A673 (cell line): ENCODE data around the gene TBC1D22A. TPM values are rescaled to one million over a fixed set of nuclear protein-coding genes. Genes with fewer than 3 reads are reported as not detected.

Experiments
- BruUV-seq: library from RNA; stranded (reverse); fragments of 400-500 nt; replicated peaks from 2 replicates; lab custom pipeline; 2021; lab: Mats Ljungman, UMichigan
- CTCF ChIA-PET: fragments of 300-600 bp; sonication (Branson Sonifier 250); formaldehyde crosslinking; loops from one replicate; lab custom pipeline; 2022; ENCODE audit warnings: antibody characterized with exemption; lab: Charles Lee
- POLR2A ChIA-PET: fragments of 300-600 bp; sonication (Branson Sonifier 250); formaldehyde crosslinking; loops from one replicate; lab custom pipeline; 2022; ENCODE audit warnings: antibody characterized with exemption; ENCODE audit not compliant: low non-redundant PET; lab: Charles Lee
- DNase-seq: peaks from one replicate; pipeline ENCODE4 v3.0.0-alpha.2; 2015; ENCODE audit warnings: low spot score
- H3K27ac ChIP-seq: fragments of 200-600 bp; sonication (generic); 2 replicates; pipeline ENCODE4 v1.5.1; 2016; ENCODE audit warnings: mixed run types, low read depth, mild to moderate bottlenecking, mixed read lengths, antibody characterized with exemption, low read length; ENCODE audit not compliant: poor library complexity, severe bottlenecking
- H3K27me3 ChIP-seq: fragments of 200-600 bp; sonication (generic); replicated peaks from 2 replicates; pipeline ENCODE4 v1.6.1; 2017; ENCODE audit warnings: mixed run types, low read depth, mild to moderate bottlenecking, mixed read lengths, antibody characterized with exemption, low read length; ENCODE audit not compliant: insufficient read depth, poor library complexity
- H3K36me3 ChIP-seq: fragments of 200-600 bp; sonication (generic); 2 replicates; pipeline ENCODE4 v1.6.1; 2016; ENCODE audit warnings: mixed run types, mild to moderate bottlenecking, mixed read lengths, antibody characterized with exemption, low read length; ENCODE audit not compliant: insufficient read depth, poor library complexity, severe bottlenecking
- H3K4me1 ChIP-seq: fragments of 200-600 bp; sonication (generic); 2 replicates; pipeline ENCODE4 v1.6.1; 2017; ENCODE audit warnings: mixed run types, mild to moderate bottlenecking, mixed read lengths, antibody characterized with exemption, low read length; ENCODE audit not compliant: insufficient read depth, poor library complexity, severe bottlenecking
- H3K4me3 ChIP-seq: fragments of 200-600 bp; sonication (generic); 2 replicates; pipeline ENCODE4 v1.5.1; 2016; ENCODE audit warnings: low read depth, mixed run types, mild to moderate bottlenecking, mixed read lengths, low read length; ENCODE audit not compliant: poor library complexity, severe bottlenecking
- H3K9me3 ChIP-seq: fragments of 200-600 bp; sonication (generic); 2 replicates; pipeline ENCODE4 v1.6.1; 2016; ENCODE audit warnings: mixed run types, low read depth, mild to moderate bottlenecking, mixed read lengths, antibody characterized with exemption, low read length; ENCODE audit not compliant: poor library complexity, severe bottlenecking
- CTCF ChIP-seq: fragments of 300-800, 200-600 bp; sonication (generic); conservative IDR thresholded peaks from 2 replicates; pipeline ENCODE4 v1.5.1; 2017; ENCODE audit warnings: low read depth, mild to moderate bottlenecking, antibody characterized with exemption, low read length, moderate library complexity, mixed read lengths
- EZH2 ChIP-seq: fragments of 200-600 bp; sonication (generic); IDR thresholded peaks from 2 replicates; pipeline ENCODE4 v1.6.1; 2017; ENCODE audit warnings: borderline replicate concordance, low read depth, mild to moderate bottlenecking, mixed read lengths, antibody characterized with exemption, low read length; ENCODE audit not compliant: poor library complexity, severe bottlenecking
- intact Hi-C: fragments of 100-400 bp; cut with micrococcal nuclease; formaldehyde crosslinking; loops from one replicate; pipeline ENCODE4 v1.10.0; 2022; ENCODE audit not compliant: unreplicated experiment
- total RNA-seq: library from RNA; stranded (reverse); gene quantifications from 2 replicates; pipeline ENCODE4 v1.2.3, GENCODE V29; 2021

TBC1D22A gene
- total RNA-seq, 1 experiment from 2014 or later = 22.5 TPM

GRCh38 chr22:47157093-47157420 lies 394.6 kb downstream of the TBC1D22A start:
- Histone ChIP-seq H3K36me3 (no peaks in the 10 kb centered on the region), H3K27me3 (no peaks in the 10 kb centered on the region), H3K4me3 (no peak overlapping the region), H3K9me3 (no peaks in the 10 kb centered on the region), H3K27ac (no peak overlapping the region), H3K4me1 (peaks cover 4% of the 10 kb centered on the region)
- DNase-seq = no peak
- intact Hi-C loops = no loop called here
- TF ChIP-seq CTCF = no peak
- TF ChIP-seq EZH2 = no peak
- CTCF ChIA-PET = no interaction called here
- POLR2A ChIA-PET = no interaction called here
- BruUV-seq = no TSS peak

- Histone ChIP-seq H3K9me3 (no peaks in the 10 kb centered on the region), H3K4me1 (peaks cover 4% of the 10 kb centered on the region), H3K4me3 (no peak overlapping the region), H3K27ac (no peak overlapping the region), H3K27me3 (no peaks in the 10 kb centered on the region), H3K36me3 (no peaks in the 10 kb centered on the region)
- intact Hi-C loops = no loop called here
- BruUV-seq = no TSS peak
- no peak for DNase-seq
- TF ChIP-seq CTCF (no peak), EZH2 (no peak)
- CTCF ChIA-PET = no interaction called here
- POLR2A ChIA-PET = no interaction called here
Measured at GRCh38 chr22:47157486-47158270, 395.2 kb downstream of the TBC1D22A start.

GRCh38 chr22:47158457-47158856 lies 396.0 kb downstream of the TBC1D22A start:
- POLR2A ChIA-PET = no interaction called here
- intact Hi-C loops = no loop called here
- H3K36me3 ChIP-seq = no peaks in the 10 kb centered on the region
- DNase-seq = peak; percentile 40
- no TSS peak for BruUV-seq
- H3K27ac ChIP-seq = no peak overlapping the region
- TF ChIP-seq EZH2 (no peak), CTCF (no peak)
- H3K4me3 ChIP-seq = no peak overlapping the region
- H3K9me3 ChIP-seq = no peaks in the 10 kb centered on the region
- H3K4me1 ChIP-seq = peaks cover 4% of the 10 kb centered on the region
- CTCF ChIA-PET = no interaction called here
- no peaks in the 10 kb centered on the region for H3K27me3 ChIP-seq
